HEK293 (cell line): ENCODE results near the gene SGSM2.

Experiments used
- ATF2 ChIP-seq: fragments of 450-650 bp; formaldehyde crosslinking; IDR thresholded peaks from 2 replicates; pipeline ENCODE4 v1.5.1; 2016; ENCODE audit warnings: missing biosample characterization, missing genetic modification characterization, low read depth
- CTCF ChIP-seq: fragments of 450-650 bp; formaldehyde crosslinking; IDR thresholded peaks from 2 replicates; pipeline ENCODE4 v1.5.1; 2016; ENCODE audit warnings: missing biosample characterization, missing genetic modification characterization
- GLIS2 ChIP-seq: fragments of 450-650 bp; formaldehyde crosslinking; IDR thresholded peaks from 2 replicates; pipeline ENCODE4 v1.5.1; 2016; ENCODE audit warnings: missing biosample characterization, missing genetic modification characterization
- KLF17 ChIP-seq: fragments of 450-650 bp; formaldehyde crosslinking; IDR thresholded peaks from 2 replicates; pipeline ENCODE4 v1.5.1; 2016; ENCODE audit warnings: missing biosample characterization, missing genetic modification characterization
- PRDM1 ChIP-seq: fragments of 450-650 bp; formaldehyde crosslinking; IDR thresholded peaks from 2 replicates; pipeline ENCODE4; 2016; ENCODE audit warnings: missing biosample characterization, missing genetic modification characterization
- REST ChIP-seq: fragments of 450-650 bp; formaldehyde crosslinking; IDR thresholded peaks from 2 replicates; pipeline ENCODE4 v1.5.1; 2016; ENCODE audit warnings: missing biosample characterization, missing genetic modification characterization
- ZBTB17 ChIP-seq: fragments of 450-650 bp; formaldehyde crosslinking; IDR thresholded peaks from 2 replicates; pipeline ENCODE4 v1.5.1; 2016; ENCODE audit warnings: missing biosample characterization, missing genetic modification characterization
- ZNF121 ChIP-seq: fragments of 450-650 bp; formaldehyde crosslinking; IDR thresholded peaks from 2 replicates; pipeline ENCODE4 v1.5.1; 2016; ENCODE audit warnings: missing biosample characterization, missing genetic modification characterization
- ZNF169 ChIP-seq: fragments of 450-650 bp; formaldehyde crosslinking; IDR thresholded peaks from 2 replicates; pipeline ENCODE4 v1.5.1; 2016; ENCODE audit warnings: missing biosample characterization, missing genetic modification characterization
- ZNF366 ChIP-seq: fragments of 450-650 bp; formaldehyde crosslinking; conservative IDR thresholded peaks from 2 replicates; pipeline ENCODE4 v1.5.1; 2016; ENCODE audit warnings: missing biosample characterization, missing genetic modification characterization
- ZNF76 ChIP-seq: fragments of 450-650 bp; formaldehyde crosslinking; IDR thresholded peaks from 2 replicates; pipeline ENCODE4; 2016; ENCODE audit warnings: low read depth, missing biosample characterization, missing genetic modification characterization, borderline replicate concordance
- ZNF768 ChIP-seq: fragments of 450-650 bp; formaldehyde crosslinking; IDR thresholded peaks from 2 replicates; pipeline ENCODE4 v1.5.1; 2018; ENCODE audit warnings: missing biosample characterization, mild to moderate bottlenecking, missing genetic modification characterization

GRCh38 chr17:2319051-2319450, 18.2 kb upstream of the SGSM2 start:
- TF ChIP-seq KLF17 (tag by site-specific recombination) (no peak), ATF2 (tag by site-specific recombination) (no peak), CTCF (tag by site-specific recombination) (no peak), ZNF366 (tag by site-specific recombination) (no peak), ZBTB17 (no peak), ZNF121 (no peak), ZNF768 (no peak), REST (no peak), GLIS2 (tag by site-specific recombination) (no peak), ZNF169 (tag by site-specific recombination) (no peak), PRDM1 (tag by site-specific recombination) (no peak), ZNF76 (tag by site-specific recombination) (no peak)
